CD4-positive, alpha-beta T cell (primary cell): Measurements from ENCODE around the gene CD8A. TPM values are rescaled to one million over a fixed set of nuclear protein-coding genes. Genes with fewer than 3 reads are reported as not detected.
"Not testable (repeated sequence)": the region's sequence is repeated elsewhere in the genome, so short reads cannot be mapped to it uniquely, and the experiment has no call there.

ENCODE experiments used
- ATAC-seq: fragments of 200-7000 bp; cut with Tn5 transposase; one replicate; pipeline ENCODE4 v1.10.0; 2022; ENCODE audit warnings: mild to moderate bottlenecking; ENCODE audit not compliant: poor library complexity
- CTCF ChIA-PET: fragments of 350-600 bp; sonication (Branson Sonifier 250); formaldehyde crosslinking; loops from one replicate; lab custom pipeline; 2021; ENCODE audit warnings: antibody characterized with exemption, inconsistent platforms; lab: Charles Lee
- POLR2A ChIA-PET: fragments of 350-600 bp; sonication (Branson Sonifier 250); formaldehyde crosslinking; loops from one replicate; lab custom pipeline; 2021; ENCODE audit warnings: antibody characterized with exemption, inconsistent platforms; lab: Charles Lee
- DNase-seq, 14 experiments: peaks; one replicate each; pipeline ENCODE4 v3.0.0-alpha.2; 2013 to 2020; ENCODE audit warnings: mixed read lengths in 2 of 14
- H3K27ac ChIP-seq, 2 donors: one replicate each; pipeline versions ENCODE4 v1.5.1 to v1.7.0; 2013; ENCODE audit warnings: low read length in 2 of 2, low read depth in 1 of 2, mild to moderate bottlenecking in 1 of 2
- H3K27me3 ChIP-seq, 2 experiments: 1 replicate in 1 of 2; 2 replicates in 1 of 2; pipeline versions ENCODE4 v1.6.1 to v1.7.0; 2013; ENCODE audit warnings: low read length in 2 of 2, control low read depth in 1 of 2, mild to moderate bottlenecking in 1 of 2, moderate library complexity in 1 of 2; ENCODE audit not compliant: insufficient read depth in 2 of 2, control insufficient read depth in 1 of 2
- H3K36me3 ChIP-seq: one replicate; pipeline ENCODE4 v1.6.1; 2013; ENCODE audit warnings: low read length, control low read depth; ENCODE audit not compliant: insufficient read depth
- H3K4me1 ChIP-seq: one replicate; pipeline ENCODE4 v1.6.1; 2013; ENCODE audit warnings: low read length, control low read depth; ENCODE audit not compliant: insufficient read depth
- H3K4me3 ChIP-seq: one replicate; pipeline ENCODE4 v1.5.1; 2013; ENCODE audit warnings: mild to moderate bottlenecking, low read length, moderate library complexity
- H3K9me3 ChIP-seq, 2 experiments: 1 replicate in 1 of 2; 2 replicates in 1 of 2; pipeline versions ENCODE4 v1.6.1 to v1.7.0; 2013; ENCODE audit warnings: low read length in 2 of 2, mild to moderate bottlenecking in 2 of 2, control low read depth in 1 of 2, moderate library complexity in 1 of 2; ENCODE audit not compliant: control insufficient read depth in 1 of 2, insufficient read depth in 1 of 2
- H3K27ac Mint-ChIP-seq: one replicate; pipeline ENCODE4 v1.8.0; 2020; ENCODE audit warnings: mixed read lengths
- H3K27me3 Mint-ChIP-seq: one replicate; pipeline ENCODE4 v1.8.0; 2021; ENCODE audit warnings: mixed read lengths
- H3K36me3 Mint-ChIP-seq: one replicate; pipeline ENCODE4 v1.8.0; 2021; ENCODE audit warnings: low read depth, mixed read lengths
- H3K4me1 Mint-ChIP-seq: one replicate; pipeline ENCODE4 v1.8.0; 2021; ENCODE audit warnings: low read depth, mixed read lengths
- H3K4me3 Mint-ChIP-seq: one replicate; pipeline ENCODE4 v1.8.0; 2020; ENCODE audit warnings: mild to moderate bottlenecking, mixed read lengths
- H3K9me3 Mint-ChIP-seq: one replicate; pipeline ENCODE4 v1.8.0; 2020; ENCODE audit warnings: mixed read lengths
- intact Hi-C, 2 experiments: fragments of 100-400 bp; cut with DNase I in 1 of 2; cut with micrococcal nuclease in 1 of 2; formaldehyde crosslinking; loops; one replicate each; pipeline versions ENCODE4 v1.15.1 to v1.9.0; 2023 to 2025; cut with DNase I, micrococcal nuclease
- total RNA-seq, 174 experiments: library from RNA in 2 of 174; stranded (reverse) in 2 of 174; gene quantifications; one replicate each; pipeline ENCODE4 v1.2.3 and lab custom pipeline; 2021 to 2026

CD8A gene
- total RNA-seq, 2 experiments from 2014 or later = 1.3 to 2.1 TPM

DNA sequence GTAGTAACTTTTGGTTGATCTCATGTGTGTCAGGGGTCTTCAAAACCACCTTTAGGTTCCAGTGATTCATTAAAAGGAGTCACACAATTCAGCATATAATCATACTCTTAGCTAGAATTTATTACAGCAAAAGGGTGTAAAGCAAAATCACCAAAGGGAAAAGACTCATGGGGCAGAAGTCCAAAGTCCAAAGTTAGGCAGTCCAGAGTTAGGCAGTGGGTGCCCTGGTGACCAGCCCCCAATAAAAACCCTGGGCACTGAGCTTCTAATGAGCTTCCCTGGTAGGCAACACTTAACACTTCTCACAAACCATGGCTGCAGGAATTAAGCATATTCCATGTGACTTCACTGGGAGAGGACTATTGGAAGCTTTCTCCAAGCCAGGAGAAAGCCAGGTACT lies 51.2 kb downstream of the CD8A start:
- H3K9me3 ChIP-seq, H3K27ac ChIP-seq, H3K27me3 Mint-ChIP-seq, POLR2A ChIA-PET, CTCF ChIA-PET, intact Hi-C loops, H3K36me3 ChIP-seq, H3K4me1 ChIP-seq, DNase-seq, H3K4me3 Mint-ChIP-seq, H3K27me3 ChIP-seq, ATAC-seq, H3K9me3 Mint-ChIP-seq, H3K27ac Mint-ChIP-seq, H3K4me3 ChIP-seq: not testable (repeated sequence)
- peaks cover 13% of the 10 kb centered on the region for H3K4me1 Mint-ChIP-seq
- H3K36me3 Mint-ChIP-seq = peaks cover 19% of the 10 kb centered on the region

DNA sequence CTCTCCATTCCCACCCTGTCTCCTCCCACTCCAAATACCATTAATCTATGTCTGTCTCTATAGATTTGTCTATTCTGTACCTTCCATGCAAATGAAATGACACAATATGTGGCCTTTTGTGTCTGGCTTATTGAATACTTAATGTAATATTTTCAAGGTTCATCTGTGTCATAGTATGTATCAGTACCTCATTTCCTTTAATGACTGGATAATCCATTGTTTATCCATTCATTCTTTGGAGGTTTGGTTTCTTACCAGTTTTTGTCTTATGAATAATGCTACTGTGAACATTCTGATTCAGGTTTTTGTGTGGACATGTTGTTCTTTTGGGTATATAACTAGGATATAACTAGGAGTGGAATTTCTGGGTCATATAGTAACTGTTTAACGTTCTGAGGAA lies 55.8 kb downstream of the CD8A start:
- H3K27me3 Mint-ChIP-seq, DNase-seq, H3K4me3 Mint-ChIP-seq, H3K9me3 Mint-ChIP-seq, POLR2A ChIA-PET, H3K9me3 ChIP-seq, H3K4me3 ChIP-seq, H3K36me3 Mint-ChIP-seq, intact Hi-C loops, H3K4me1 Mint-ChIP-seq, H3K27me3 ChIP-seq, H3K27ac ChIP-seq, H3K36me3 ChIP-seq, H3K27ac Mint-ChIP-seq, CTCF ChIA-PET, ATAC-seq, H3K4me1 ChIP-seq: not testable (repeated sequence)

Other genes starting within 250 kb of the CD8A start
- 10 to 100 TPM; 61.7 to 65.3 TPM for gene CHMP3, start 227.5 kb downstream of the CD8A start, total RNA-seq
- 100 to 1,000 TPM; 124 to 130 TPM for gene RNF103, start 167.0 kb downstream of the CD8A start, total RNA-seq
- 10 to 100 TPM; 20.5 to 21.4 TPM for gene RMND5A, start 70.6 kb downstream of the CD8A start, total RNA-seq
- 1 to 10 TPM in 1 of 2 experiments, under 1 TPM in 1; 0.75 to 1.1 TPM for gene CD8B, start 71.0 kb upstream of the CD8A start, total RNA-seq
- gene RGPD1, start 151.2 kb upstream of the CD8A start, total RNA-seq = 1 to 10 TPM; 3.4 to 4.0 TPM
- gene PLGLB1, start 230.9 kb upstream of the CD8A start, total RNA-seq = 1 to 10 TPM in 1 of 2 experiments, under 1 TPM in 1; 0.71 to 1.5 TPM